ENCODE measurements around the gene NUDT16L1. TPM values are rescaled to one million over a fixed set of nuclear protein-coding genes. Genes with fewer than 3 reads are reported as not detected.

The NUDT16L1 gene
- total and polyA plus RNA-seq, 12 donors, result 16.3 to 99.3 (median 51.6) TPM

GRCh38 chr16:4685292-4685691 lies 8.1 kb upstream of the NUDT16L1 start:
- Histone ChIP-seq H3K27ac (no peak overlapping the region), H3K27me3 (no peaks in the 10 kb centered on the region), H3K36me3 (replicated peaks in 1 of 2) (peaks cover 0 to 56% of the 10 kb centered on the region in 2 donors), H3K4me1 (replicated peaks in 1 of 2) (peaks cover 7 to 15% of the 10 kb centered on the region in 2 donors), H3K9me3 (replicated peaks in 1 of 3) (no peaks in the 10 kb centered on the region), H3K4me3 (no peak overlapping the region)
- TF ChIP-seq POLR2A (IDR thresholded peaks at IDR 0.05), result no peak
- WGBS, 4 donors, result 50 to 93% (median 83%) methylated on average over 1 to 13 of the region's 13 CpGs
- DNase-seq, result no peak
- intact Hi-C loops (cut with DNase I), result no loop called here

- H3K9me3 ChIP-seq (replicated peaks in 1 of 3), result no peaks in the 10 kb centered on the region
- TF ChIP-seq CTCF (IDR thresholded peaks at IDR 0.05) (no peak), POLR2A (IDR thresholded peaks at IDR 0.05) (no peak)
- H3K27me3 ChIP-seq, result no peaks in the 10 kb centered on the region
- peaks cover 7 to 15% of the 10 kb centered on the region in 2 donors for H3K4me1 ChIP-seq (replicated peaks in 1 of 2)
- no peak for DNase-seq
- H3K4me3 ChIP-seq, result no peak overlapping the region
- peaks cover 0 to 56% of the 10 kb centered on the region in 2 donors for H3K36me3 ChIP-seq (replicated peaks in 1 of 2)
- WGBS, 4 donors, result 92 to 97% (median 94%) methylated on average over 32 to 38 of the region's 38 CpGs
- no peak overlapping the region for H3K27ac ChIP-seq
- intact Hi-C loops (cut with DNase I), result no loop called here
These were observed 7.4 kb upstream of the NUDT16L1 start for GRCh38 chr16:4685776-4686496.

GRCh38 chr16:4686497-4687210 lies 6.7 kb upstream of the NUDT16L1 start:
- DNase-seq, result no peak
- H3K4me3 ChIP-seq, result no peak overlapping the region
- H3K27me3 ChIP-seq, result no peaks in the 10 kb centered on the region
- WGBS, 4 donors, result 89 to 96% (median 94%) methylated on average over 19 to 27 of the region's 27 CpGs
- TF ChIP-seq CTCF (IDR thresholded peaks at IDR 0.05), result no peak
- no peak for TF ChIP-seq POLR2A (IDR thresholded peaks at IDR 0.05)
- peaks cover 0 to 53% of the 10 kb centered on the region in 2 donors for H3K36me3 ChIP-seq (replicated peaks in 1 of 2)
- H3K9me3 ChIP-seq (replicated peaks in 1 of 3), result no peaks in the 10 kb centered on the region
- H3K27ac ChIP-seq, result no peak overlapping the region
- H3K4me1 ChIP-seq (replicated peaks in 1 of 2), result peaks cover 7 to 15% of the 10 kb centered on the region in 2 donors
- intact Hi-C loops (cut with DNase I), result no loop called here

- DNase-seq, result no peak
- 67 to 88% (median 85%) methylated on average over 5 to 8 of the region's 8 CpGs for WGBS, 4 donors
- H3K36me3 ChIP-seq (replicated peaks in 1 of 2), result peaks cover 0 to 45% of the 10 kb centered on the region in 2 donors
- H3K4me3 ChIP-seq, result no peak overlapping the region
- TF ChIP-seq POLR2A (IDR thresholded peaks at IDR 0.05) (no peak), CTCF (IDR thresholded peaks at IDR 0.05) (no peak)
- peaks cover 7 to 16% of the 10 kb centered on the region in 2 donors for H3K4me1 ChIP-seq (replicated peaks in 1 of 2)
- intact Hi-C loops (cut with DNase I), result no loop called here
- no peak overlapping the region for H3K27ac ChIP-seq
- H3K27me3 ChIP-seq, result no peaks in the 10 kb centered on the region
- H3K9me3 ChIP-seq (replicated peaks in 1 of 3), result no peaks in the 10 kb centered on the region
These were observed 5.9 kb upstream of the NUDT16L1 start for GRCh38 chr16:4687416-4687815.

Data from adrenal gland (tissue), 12 donors.